ENCODE data around the gene RBMS3. TPM values are rescaled to one million over a fixed set of nuclear protein-coding genes. Genes with fewer than 3 reads are reported as not detected.

The RBMS3 gene
- total RNA-seq, 1 experiment from 2014 or later = 0.42 TPM

DNA sequence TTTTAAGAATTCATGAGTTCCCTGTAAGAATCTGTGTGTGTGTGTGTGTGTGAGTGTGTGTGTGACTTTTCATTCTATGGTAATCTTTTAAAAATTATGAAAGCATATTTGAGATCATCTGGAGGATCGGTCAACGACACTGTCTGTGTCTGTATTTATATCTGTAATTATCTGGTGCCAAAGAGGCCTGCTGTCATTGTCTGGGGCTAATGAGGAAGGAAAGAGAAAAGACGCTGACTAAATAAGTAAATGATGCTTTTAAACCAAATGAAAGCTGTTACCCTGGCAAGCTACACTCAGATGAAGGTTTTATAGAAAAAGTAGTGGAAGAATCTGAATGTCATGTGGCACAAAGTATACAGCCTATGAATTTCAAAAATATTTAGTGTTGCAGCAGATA lies 439.8 kb downstream of the RBMS3 start:
- no peaks in the 10 kb centered on the region for H3K9me2 ChIP-seq (ENCODE audit: insufficient read depth)
- RAD21 ChIA-PET (ENCODE audit: low non-redundant PET in 1 of 2, low total read pairs in 2 of 2, uncharacterized antibody in 2 of 2, unreplicated experiment in 2 of 2) = no interaction called here
- H2AFZ ChIP-seq (ENCODE audit: low read depth, low read length, poor library complexity, severe bottlenecking) = no peak overlapping the region
- no peaks in the 10 kb centered on the region for H4K20me1 ChIP-seq (ENCODE audit: insufficient read depth)
- no peaks in the 10 kb centered on the region for H3K4me1 ChIP-seq (ENCODE audit: control insufficient read depth in 1 of 2, insufficient read depth in 2 of 2, low read length in 2 of 2)
- H3K79me2 ChIP-seq (ENCODE audit: insufficient read depth, low read length) = no peaks in the 10 kb centered on the region
- POLR2A ChIA-PET = no interaction called here
- H3K4me2 ChIP-seq (ENCODE audit: low read length) = no peak overlapping the region
- no TSS peak for BruUV-seq (replicated peaks)
- no peak overlapping the region for H3K27ac ChIP-seq (ENCODE audit: low read depth, low read length)
- ATAC-seq (no peak), DNase-seq (ENCODE audit: low read depth, low spot score) (no peak)
- H3K27me3 ChIP-seq (ENCODE audit: insufficient read depth, low read length) = no peaks in the 10 kb centered on the region
- no peaks in the 10 kb centered on the region for H3K36me3 ChIP-seq (ENCODE audit: control insufficient read depth in 1 of 2, insufficient read depth in 2 of 2, low read length in 2 of 2)
- no peaks in the 10 kb centered on the region for H3K9me3 ChIP-seq (ENCODE audit: control insufficient read depth in 1 of 2, insufficient read depth in 1 of 2, low read depth in 1 of 2, low read length in 2 of 2)
- intact Hi-C loops (cut with micrococcal nuclease) = no loop called here
- CTCF ChIA-PET = no interaction called here
- no peak overlapping the region for H3K9ac ChIP-seq (ENCODE audit: low read length)
- H3K4me3 ChIP-seq (replicated peaks in 1 of 2; ENCODE audit: low read depth in 1 of 2, low read length in 2 of 2) = no peak overlapping the region
- no peak for TF ChIP-seq EZH2 (IDR thresholded peaks at IDR 0.05)
- no peak for TF ChIP-seq SP1 (IDR thresholded peaks at IDR 0.05; ENCODE audit: low read depth)
- TF ChIP-seq, protein P1, sequence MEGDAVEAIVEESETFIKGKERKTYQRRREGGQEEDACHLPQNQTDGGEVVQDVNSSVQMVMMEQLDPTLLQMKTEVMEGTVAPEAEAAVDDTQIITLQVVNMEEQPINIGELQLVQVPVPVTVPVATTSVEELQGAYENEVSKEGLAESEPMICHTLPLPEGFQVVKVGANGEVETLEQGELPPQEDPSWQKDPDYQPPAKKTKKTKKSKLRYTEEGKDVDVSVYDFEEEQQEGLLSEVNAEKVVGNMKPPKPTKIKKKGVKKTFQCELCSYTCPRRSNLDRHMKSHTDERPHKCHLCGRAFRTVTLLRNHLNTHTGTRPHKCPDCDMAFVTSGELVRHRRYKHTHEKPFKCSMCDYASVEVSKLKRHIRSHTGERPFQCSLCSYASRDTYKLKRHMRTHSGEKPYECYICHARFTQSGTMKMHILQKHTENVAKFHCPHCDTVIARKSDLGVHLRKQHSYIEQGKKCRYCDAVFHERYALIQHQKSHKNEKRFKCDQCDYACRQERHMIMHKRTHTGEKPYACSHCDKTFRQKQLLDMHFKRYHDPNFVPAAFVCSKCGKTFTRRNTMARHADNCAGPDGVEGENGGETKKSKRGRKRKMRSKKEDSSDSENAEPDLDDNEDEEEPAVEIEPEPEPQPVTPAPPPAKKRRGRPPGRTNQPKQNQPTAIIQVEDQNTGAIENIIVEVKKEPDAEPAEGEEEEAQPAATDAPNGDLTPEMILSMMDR (IDR thresholded peaks at IDR 0.05 in 2 of 3, conservative IDR thresholded peaks at IDR 0.05 in 1 of 3; ENCODE audit: borderline replicate concordance in 1 of 3, insufficient read depth in 1 of 3, low read depth in 2 of 3, low read length in 2 of 3) = no peak
- TF ChIP-seq EZH2phosphoT487 (IDR thresholded peaks at IDR 0.05; ENCODE audit: borderline replicate concordance) = no peak
- TF ChIP-seq, protein P2, sequence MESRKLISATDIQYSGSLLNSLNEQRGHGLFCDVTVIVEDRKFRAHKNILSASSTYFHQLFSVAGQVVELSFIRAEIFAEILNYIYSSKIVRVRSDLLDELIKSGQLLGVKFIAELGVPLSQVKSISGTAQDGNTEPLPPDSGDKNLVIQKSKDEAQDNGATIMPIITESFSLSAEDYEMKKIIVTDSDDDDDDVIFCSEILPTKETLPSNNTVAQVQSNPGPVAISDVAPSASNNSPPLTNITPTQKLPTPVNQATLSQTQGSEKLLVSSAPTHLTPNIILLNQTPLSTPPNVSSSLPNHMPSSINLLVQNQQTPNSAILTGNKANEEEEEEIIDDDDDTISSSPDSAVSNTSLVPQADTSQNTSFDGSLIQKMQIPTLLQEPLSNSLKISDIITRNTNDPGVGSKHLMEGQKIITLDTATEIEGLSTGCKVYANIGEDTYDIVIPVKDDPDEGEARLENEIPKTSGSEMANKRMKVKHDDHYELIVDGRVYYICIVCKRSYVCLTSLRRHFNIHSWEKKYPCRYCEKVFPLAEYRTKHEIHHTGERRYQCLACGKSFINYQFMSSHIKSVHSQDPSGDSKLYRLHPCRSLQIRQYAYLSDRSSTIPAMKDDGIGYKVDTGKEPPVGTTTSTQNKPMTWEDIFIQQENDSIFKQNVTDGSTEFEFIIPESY (IDR thresholded peaks at IDR 0.05; ENCODE audit: extremely low read depth, insufficient replicate concordance, low read length) = no peak
- TF ChIP-seq POLR2AphosphoS5 (IDR thresholded peaks at IDR 0.05; ENCODE audit: low read depth, low read length) = no peak
- no peak for TF ChIP-seq YY1 (IDR thresholded peaks at IDR 0.05; ENCODE audit: extremely low read depth, insufficient replicate concordance, low read depth, low read length)
- TF ChIP-seq TCF7L2 (IDR thresholded peaks at IDR 0.05; ENCODE audit: borderline replicate concordance, extremely low read depth, insufficient read depth, insufficient read length) = no peak
- no peak for TF ChIP-seq JUND (IDR thresholded peaks at IDR 0.05)
- TF ChIP-seq ZNF274 (IDR thresholded peaks at IDR 0.05; ENCODE audit: low read depth, low read length) = no peak
- TF ChIP-seq POLR2A (IDR thresholded peaks at IDR 0.05; ENCODE audit: borderline replicate concordance, extremely low read depth, insufficient read depth, insufficient read length) = no peak
- TF ChIP-seq EGR1 (IDR thresholded peaks at IDR 0.05; ENCODE audit: low read depth) = no peak
- TF ChIP-seq CBX3 (IDR thresholded peaks at IDR 0.05; ENCODE audit: low read depth) = no peak
- TF ChIP-seq CEBPB (IDR thresholded peaks at IDR 0.05; ENCODE audit: low read depth) = no peak

Measured in HCT116 (cell line).